Activated T-helper 9 cell treated with anti-CD3 and anti-CD28 coated beads, Interleukin-2, amount 50 U/mL, for 16 hours (primary cell): ENCODE results near the gene KLK10.

ENCODE experiments used
- DNase-seq: peaks from one replicate; pipeline ENCODE4 v3.0.0-alpha.2; 2020; ENCODE audit warnings: low read depth

Gene KLK10

DNA sequence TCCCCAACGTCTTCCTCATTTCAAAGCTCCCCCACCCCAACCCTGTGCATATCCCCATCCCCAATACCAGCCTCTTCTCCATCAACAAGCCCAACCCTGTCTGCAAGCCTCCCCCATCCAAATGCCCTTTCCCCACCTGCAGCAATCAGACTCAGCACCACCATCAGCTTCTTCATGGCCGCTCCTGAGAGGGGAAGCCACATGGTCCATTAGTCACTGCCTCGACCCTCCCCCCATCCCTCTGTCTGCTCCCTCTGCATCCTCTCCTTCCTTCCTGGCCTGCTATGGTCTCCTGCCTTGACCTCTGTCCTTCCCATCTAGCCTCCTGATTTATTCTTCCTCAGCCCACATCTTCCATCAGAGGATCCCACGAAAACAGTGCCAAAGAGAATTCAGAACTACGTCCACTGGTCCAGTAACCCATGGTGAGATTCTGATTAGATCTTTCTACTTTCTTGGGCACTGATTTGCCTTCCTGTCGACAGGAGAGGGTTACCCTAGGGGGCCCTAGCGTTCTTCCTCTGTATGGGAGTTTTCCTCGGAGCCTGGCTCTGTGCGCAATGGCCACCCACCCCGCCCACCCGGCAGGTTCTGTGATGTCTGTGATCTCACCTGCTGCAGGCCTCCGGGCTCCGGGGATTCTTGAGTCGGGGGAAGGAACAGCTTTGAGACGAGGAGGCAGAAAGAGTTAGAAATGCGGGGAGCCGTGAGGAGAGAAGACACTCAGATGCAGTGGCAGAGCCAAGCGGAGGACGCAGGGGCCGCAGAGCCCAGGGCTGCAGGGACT is 51.4 kb downstream of the KLK10 start:
- DNase-seq, result no peak

DNA sequence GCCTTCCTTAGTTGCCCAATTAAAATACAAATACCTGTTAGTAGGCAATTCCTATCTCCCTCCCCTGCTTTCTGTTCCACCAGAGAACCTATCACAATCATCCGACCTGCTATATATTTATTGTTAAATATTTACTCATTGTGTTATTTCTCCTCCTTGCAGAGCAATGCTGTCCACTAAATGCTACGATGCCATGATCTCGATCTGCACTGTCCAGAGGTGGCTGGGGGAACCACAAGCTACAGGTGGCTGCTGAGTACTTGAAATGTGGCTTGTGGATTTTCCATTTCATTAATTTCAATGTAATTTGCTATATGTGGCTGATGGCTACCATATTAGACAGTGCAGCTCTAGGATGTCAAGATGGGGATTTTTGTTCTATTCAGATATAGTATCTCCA is 55.2 kb downstream of the KLK10 start:
- no peak for DNase-seq

DNA sequence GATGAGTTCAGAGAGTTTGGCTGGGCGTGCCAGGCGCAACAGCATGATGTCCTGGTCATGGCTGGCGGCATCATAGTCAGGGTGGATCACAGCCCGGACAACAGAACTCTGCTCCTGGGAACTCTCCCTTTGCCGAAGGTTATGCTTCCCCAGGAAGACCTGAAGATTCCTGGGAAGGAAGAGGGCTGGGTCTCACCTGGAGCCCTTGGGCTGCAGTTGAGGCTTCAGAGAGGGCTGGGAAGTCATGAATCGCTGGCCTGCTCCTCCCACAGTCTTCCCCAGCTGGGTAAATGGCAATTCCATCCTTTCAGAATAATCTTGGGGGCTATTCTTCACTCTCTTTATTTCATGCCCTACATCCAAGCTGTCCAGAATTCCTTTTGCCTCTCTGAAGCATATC is 56.1 kb downstream of the KLK10 start:
- no peak for DNase-seq
